ENCODE data around the gene THUMPD1. TPM values are rescaled to one million over a fixed set of nuclear protein-coding genes. Genes with fewer than 3 reads are reported as not detected.

The THUMPD1 gene
- total RNA-seq (ENCODE audit: low replicate concordance) = 17.3 and 58.2 TPM in 2 replicates

- TF ChIP-seq CTCF (IDR thresholded peaks at IDR 0.05; ENCODE audit: insufficient read depth, low read length) = peak; percentile 38
- H3K4me3 ChIP-seq (ENCODE audit: low read depth, low read length) = peak within 1 kb of the TSS; percentile 100
- peak; percentile 93 for DNase-seq (ENCODE audit: low read depth)
Measured at GRCh38 chr16:20741554-20742285, at the start of gene THUMPD1. THUMPD1 (minus strand) TSS chr16:20741818; CDS start chr16:20741739, 79 bp downstream.

GRCh38 chr16:20789130-20789529, 47.5 kb upstream of the THUMPD1 start:
- no peak for DNase-seq (ENCODE audit: low read depth)
- H3K4me3 ChIP-seq (ENCODE audit: low read depth, low read length) = no peak overlapping the region
- TF ChIP-seq CTCF (IDR thresholded peaks at IDR 0.05; ENCODE audit: insufficient read depth, low read length) = no peak

GRCh38 chr16:20784204-20784603, 42.6 kb upstream of the THUMPD1 start:
- no peak overlapping the region for H3K4me3 ChIP-seq (ENCODE audit: low read depth, low read length)
- no peak for DNase-seq (ENCODE audit: low read depth)
- TF ChIP-seq CTCF (IDR thresholded peaks at IDR 0.05; ENCODE audit: insufficient read depth, low read length) = no peak

- no peak for DNase-seq (ENCODE audit: low read depth)
- no peak overlapping the region for H3K4me3 ChIP-seq (ENCODE audit: low read depth, low read length)
- TF ChIP-seq CTCF (IDR thresholded peaks at IDR 0.05; ENCODE audit: insufficient read depth, low read length) = no peak
Measured at GRCh38 chr16:20782470-20782869, 40.9 kb upstream of the THUMPD1 start.

- TF ChIP-seq CTCF (IDR thresholded peaks at IDR 0.05; ENCODE audit: insufficient read depth, low read length) = no peak
- no peak for DNase-seq (ENCODE audit: low read depth)
- H3K4me3 ChIP-seq (ENCODE audit: low read depth, low read length) = no peak overlapping the region
Measured at GRCh38 chr16:20781697-20782096, 40.1 kb upstream of the THUMPD1 start.

GRCh38 chr16:20774703-20775362, 33.2 kb upstream of the THUMPD1 start:
- DNase-seq (ENCODE audit: low read depth) = peak; percentile 33
- H3K4me3 ChIP-seq (ENCODE audit: low read depth, low read length) = no peak overlapping the region
- peak; percentile 68 for TF ChIP-seq CTCF (IDR thresholded peaks at IDR 0.05; ENCODE audit: insufficient read depth, low read length)

Data from fibroblast of the aortic adventitia (primary cell).